A673 (cell line): ENCODE data around the gene SND1.

ENCODE experiments used
- EZH2 ChIP-seq: fragments of 200-600 bp; sonication (generic); IDR thresholded peaks from 2 replicates; pipeline ENCODE4 v1.6.1; 2017; ENCODE audit warnings: borderline replicate concordance, low read depth, mild to moderate bottlenecking, mixed read lengths, antibody characterized with exemption, low read length; ENCODE audit not compliant: poor library complexity, severe bottlenecking
- TF ChIP-seq, protein P1 (sequence below): fragments of 300-800, 200-600 bp; sonication (generic); conservative IDR thresholded peaks from 2 replicates; pipeline ENCODE4 v1.5.1; 2017; ENCODE audit warnings: low read depth, mild to moderate bottlenecking, antibody characterized with exemption, low read length, moderate library complexity, mixed read lengths

DNA sequence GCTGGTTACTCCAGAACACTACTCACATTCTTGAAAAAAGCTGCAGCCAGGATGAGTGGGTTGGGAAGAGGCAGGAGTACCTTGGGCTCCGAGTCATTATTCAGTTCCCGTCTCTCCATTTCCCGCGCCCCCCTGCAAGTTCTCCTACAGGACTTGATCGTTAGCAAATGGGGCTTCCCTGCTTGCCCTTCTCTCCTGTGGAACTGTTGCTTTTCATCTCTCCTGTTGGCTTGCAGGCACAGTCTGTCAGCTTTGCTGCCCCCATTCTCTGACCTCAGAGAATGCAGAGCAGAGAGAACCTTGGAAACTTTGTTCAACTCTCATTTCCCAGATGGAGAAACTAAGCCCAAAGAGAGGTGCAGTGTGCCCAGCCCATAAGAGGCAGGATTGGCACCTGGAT lies 414.9 kb downstream of the SND1 start:
- TF ChIP-seq, protein P1, sequence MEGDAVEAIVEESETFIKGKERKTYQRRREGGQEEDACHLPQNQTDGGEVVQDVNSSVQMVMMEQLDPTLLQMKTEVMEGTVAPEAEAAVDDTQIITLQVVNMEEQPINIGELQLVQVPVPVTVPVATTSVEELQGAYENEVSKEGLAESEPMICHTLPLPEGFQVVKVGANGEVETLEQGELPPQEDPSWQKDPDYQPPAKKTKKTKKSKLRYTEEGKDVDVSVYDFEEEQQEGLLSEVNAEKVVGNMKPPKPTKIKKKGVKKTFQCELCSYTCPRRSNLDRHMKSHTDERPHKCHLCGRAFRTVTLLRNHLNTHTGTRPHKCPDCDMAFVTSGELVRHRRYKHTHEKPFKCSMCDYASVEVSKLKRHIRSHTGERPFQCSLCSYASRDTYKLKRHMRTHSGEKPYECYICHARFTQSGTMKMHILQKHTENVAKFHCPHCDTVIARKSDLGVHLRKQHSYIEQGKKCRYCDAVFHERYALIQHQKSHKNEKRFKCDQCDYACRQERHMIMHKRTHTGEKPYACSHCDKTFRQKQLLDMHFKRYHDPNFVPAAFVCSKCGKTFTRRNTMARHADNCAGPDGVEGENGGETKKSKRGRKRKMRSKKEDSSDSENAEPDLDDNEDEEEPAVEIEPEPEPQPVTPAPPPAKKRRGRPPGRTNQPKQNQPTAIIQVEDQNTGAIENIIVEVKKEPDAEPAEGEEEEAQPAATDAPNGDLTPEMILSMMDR, result no peak
- no peak for TF ChIP-seq EZH2
